GM18517 (cell line): ENCODE results near the gene SLC7A6OS.

ENCODE experiments used
- ATAC-seq: cut with Tn5 transposase; IDR thresholded peaks from one replicate; pipeline ENCODE4 v1.9.1; 2021; ENCODE audit warnings: mild to moderate bottlenecking, moderate library complexity; ENCODE audit not compliant: unreplicated experiment

Gene SLC7A6OS

DNA sequence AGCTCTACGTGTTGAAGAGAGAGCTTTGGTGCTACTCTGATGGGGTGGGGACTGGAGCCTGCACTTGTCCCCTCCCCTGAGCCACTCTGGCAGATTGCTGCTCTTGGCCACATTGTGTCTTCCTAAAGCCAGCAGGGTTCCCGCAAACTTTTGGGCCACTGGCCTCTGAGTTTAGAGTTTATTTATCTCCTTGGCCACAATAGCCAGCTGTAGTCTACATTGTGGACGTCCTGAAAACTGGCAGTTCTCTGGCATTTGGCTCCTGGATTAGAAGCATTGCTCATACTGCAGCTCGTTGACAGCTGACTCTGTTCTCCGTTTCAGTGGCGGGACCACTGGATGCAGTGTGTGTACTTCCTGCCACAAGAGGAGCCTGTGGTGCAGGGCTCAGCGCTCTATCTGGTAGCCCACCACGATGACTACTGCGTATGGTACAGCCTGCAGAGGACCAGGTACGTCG lies 34.6 kb upstream of the SLC7A6OS start:
- no peak for ATAC-seq

DNA sequence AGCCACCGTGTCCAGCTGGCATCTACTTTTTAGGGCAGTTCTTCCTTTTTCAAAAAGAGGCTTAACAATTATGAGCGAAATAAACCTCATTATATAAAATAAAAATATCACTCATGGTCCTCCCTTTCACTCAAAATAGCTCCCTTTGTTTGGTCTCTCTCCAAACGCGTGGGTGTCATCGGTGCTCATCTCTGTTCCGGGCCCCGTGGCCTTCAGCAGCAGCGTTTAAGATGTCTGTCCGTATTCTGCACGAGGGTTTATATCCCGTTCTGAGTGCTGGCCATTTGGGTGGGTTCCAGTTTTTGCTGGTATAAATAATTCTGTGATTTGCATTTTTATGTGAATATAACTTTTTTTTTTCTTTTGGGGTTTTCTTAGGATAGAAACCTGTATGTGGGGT lies 33.5 kb upstream of the SLC7A6OS start:
- no peak for ATAC-seq

DNA sequence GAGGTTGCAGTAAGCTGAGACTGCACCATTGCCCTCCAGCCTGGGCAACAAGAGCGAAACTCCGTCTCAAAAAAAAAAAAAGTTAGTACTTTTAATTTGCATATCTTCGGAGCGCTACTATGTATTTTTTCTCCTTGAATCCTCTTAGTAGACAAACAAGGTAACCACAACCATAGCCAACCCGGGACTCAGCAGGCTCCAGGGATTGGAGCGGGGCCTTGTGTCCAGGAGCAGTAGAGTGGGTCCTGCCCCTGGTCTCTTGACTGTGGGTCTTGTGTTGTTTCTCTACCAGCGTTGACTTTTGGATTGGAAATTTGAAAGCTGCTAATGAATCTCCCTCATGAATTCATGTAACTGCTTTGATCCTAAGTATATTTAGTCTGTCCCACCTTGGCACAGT lies 32.4 kb upstream of the SLC7A6OS start:
- ATAC-seq: no peak

DNA sequence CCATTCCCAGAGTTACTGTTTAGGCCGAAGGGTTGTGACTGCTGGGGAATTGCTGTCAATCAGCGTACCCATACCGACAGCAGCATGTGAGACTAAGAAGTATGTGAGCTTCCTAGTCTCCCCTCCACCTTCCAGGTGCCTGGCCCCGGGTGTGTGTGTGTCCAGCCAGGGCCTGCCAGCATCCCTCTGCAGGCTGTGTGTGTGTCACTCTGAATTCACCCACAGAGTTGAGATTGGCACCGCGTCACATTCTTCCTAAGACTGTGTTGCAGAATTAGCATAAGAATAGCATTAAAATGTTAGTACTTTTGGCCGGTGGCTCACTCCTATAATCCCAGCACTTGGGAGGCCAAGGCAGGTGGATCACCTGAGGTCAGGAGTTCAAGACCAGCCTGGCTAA lies 31.9 kb upstream of the SLC7A6OS start:
- no peak for ATAC-seq

DNA sequence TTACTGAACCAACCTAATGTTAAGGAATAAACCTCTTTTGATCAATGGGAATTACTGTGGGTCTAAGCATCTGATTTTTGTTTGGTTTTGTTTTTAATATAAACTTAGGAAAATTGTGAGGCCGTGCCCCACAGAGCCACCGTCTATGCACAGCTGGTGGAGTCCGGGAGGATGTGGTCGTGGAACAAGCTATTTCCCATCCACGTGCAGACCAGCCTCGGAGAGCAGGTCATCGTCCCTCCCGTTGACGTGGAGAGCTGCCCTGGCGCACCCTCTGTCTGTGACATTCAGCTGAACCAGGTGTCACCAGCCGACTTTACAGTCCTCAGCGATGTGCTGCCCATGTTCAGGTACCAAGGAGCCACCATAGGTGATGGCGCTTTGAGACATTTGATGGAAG lies 28.5 kb upstream of the SLC7A6OS start:
- no peak for ATAC-seq

DNA sequence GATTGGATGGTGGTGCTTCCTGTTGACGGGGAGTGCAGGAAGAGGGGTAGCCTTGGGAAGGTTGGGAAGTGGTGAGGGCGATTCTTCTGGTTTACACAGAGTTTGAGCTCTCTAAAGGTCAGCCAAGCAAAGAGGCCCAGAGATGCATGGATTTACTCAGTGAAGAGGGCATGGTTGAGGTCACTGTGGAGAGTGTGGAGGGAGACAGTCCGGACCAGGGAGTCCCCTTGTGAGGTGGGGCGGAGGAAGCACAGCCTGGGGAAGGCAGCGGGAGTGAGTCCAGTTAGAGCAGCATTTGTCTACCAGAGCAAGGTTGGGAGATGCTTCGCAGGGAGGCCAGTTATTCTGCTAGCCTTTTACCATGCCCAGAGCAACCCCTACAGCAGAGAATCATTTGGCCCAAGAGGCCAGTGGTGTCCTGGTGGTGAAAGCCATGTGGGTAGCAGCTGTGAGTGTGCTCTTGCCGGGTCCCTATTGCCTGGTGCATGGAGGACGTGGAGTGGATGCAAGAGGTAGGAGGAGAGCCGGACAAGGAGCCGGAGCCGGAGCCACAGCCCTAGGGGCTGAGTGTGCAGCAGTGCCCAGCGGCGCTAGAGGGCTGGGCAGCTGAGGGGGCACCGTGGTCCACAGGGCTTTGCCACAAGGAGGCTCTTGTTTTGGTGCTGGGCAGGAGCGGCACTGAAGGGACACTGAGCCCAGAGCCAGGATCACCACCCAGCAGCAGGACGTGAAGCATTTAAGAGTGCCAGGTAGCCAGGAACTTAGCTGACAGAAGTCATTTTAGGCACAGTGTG lies 27.8 kb upstream of the SLC7A6OS start:
- ATAC-seq: no peak

DNA sequence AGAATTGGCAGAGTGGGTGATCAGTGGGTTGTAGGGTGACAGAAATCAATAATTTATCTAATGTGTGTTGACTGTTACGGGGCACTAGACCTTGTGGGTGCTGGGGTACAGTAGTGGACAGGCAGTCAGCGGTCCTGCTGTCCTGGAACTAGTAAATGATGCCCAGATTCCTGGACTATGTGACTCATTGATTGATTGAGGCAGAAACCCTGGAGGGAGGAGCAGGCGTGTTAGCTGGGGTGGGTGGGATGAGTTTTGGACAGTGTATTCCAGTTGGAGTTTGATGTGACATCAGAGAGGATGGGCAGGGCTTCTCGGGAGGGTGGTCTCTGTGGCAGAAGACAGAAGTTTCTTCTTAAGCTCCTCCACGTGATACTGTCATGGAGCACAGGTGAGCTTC lies 24.4 kb upstream of the SLC7A6OS start:
- ATAC-seq: no peak

DNA sequence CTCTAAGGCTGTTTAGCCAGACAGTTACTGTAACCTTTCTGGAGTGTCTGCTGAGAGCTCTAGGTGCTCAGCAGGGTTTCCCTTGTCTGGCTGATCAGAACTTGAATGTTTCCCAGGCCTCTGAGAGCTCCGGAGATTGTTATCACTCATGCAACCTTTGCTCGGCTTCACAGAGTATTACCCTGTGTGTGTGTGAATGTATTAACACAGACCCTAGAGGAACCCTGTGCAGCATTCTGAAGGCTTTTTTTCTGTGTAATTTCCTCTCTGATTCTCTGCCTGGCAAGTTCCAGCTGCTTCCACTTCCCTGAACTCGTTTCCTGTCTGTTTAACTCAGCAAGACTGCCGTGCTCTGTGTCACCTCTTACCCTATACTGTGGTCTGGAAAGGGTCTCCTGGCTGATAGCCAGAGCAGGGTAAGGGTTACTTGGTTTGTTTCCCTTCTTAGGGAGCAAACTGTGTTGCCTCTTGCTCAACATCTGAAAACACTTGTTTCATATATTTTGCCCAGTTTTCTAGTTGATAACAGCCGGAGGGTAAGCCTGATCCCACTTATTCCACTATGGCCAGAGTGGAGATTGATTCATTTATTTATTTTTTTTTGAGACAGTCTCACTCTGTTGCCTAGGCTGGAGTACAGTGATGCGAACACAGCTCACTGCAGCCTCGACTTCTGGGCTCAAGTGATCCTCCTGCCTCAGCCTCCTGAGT lies 21.8 kb upstream of the SLC7A6OS start:
- ATAC-seq: no peak

DNA sequence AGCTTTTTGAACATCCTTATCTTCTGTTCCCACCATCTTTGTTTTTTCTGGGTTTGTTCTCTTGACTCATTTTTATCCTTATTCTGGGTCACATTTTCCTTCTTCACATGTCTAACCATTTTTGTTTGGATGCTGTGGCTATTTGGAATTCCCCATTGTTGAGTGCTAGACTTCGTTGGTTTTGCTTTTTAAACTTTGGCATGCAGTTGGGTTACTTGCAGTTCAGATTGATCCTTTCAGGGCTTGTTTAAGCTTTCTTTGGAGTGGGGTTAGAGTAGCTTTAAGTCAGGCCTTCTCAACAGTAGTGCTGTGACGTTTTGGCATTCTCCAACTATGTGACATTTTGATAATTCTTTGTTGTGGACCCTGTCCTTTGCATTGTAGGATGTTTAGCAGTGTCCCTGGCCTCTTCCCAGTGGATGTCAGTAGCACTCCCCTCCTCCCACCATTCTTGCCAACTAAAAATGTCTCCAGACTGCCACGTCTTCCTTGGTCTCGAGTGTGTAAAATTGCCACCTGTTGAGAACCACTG lies 21.2 kb upstream of the SLC7A6OS start:
- no peak for ATAC-seq

DNA sequence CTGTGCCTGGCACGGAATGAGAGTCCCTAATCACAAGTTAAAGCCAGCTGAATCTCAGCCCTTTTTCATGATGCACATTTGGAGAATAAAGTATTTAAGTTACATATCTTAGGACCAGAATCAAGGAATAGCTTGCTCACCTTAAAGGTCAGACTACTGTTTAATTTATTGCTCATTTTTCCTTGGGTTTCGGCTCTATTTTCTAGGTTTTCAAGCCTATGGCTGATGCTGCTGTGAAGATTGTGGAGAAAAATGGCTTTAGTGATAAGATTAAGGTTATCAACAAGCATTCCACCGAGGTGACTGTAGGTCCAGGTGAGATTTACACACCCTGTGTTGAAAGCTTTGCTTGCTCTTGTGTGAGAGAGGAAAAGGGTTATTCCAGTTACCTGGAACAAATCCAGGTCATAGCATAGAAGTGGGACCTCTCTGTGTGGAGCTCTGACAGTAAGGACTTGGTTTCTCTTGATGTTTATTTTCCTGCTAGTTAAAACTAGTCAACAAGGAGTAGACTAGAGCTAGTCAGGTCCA lies 18.2 kb upstream of the SLC7A6OS start:
- ATAC-seq: no peak

DNA sequence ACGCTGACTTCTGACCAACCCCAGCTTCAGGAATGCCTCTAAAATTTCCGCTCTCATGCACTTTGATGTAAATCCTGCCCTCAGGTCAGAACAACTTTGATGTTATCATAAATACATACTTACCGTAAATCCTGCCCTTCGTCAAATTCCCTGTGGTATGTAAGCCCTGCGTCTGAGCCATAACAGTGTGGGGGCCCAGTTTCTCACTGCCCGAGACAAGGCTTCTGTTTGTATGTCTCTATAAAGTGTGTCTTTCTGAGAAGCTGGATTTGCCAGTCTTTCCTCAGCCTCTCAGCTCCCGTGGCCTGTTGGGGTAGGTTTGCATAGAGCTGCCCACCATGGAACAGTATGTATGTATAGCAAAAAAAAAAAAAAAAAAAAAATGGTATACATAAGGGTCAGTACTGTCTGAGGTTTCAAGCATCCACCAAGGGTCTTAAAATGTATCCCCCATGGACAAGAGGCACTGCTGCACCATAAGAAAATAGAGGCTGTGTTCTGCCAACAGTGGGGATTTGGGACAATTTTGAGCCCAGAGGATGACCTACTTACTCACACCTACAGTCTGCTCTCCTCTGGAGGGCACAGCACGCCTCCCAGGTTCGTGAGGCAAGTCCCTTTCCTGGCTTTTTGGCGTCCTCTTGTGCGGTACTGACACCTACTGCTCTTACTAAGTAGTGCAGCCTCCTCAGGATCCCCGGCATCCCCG lies 17.6 kb upstream of the SLC7A6OS start:
- ATAC-seq: peak; percentile 65

DNA sequence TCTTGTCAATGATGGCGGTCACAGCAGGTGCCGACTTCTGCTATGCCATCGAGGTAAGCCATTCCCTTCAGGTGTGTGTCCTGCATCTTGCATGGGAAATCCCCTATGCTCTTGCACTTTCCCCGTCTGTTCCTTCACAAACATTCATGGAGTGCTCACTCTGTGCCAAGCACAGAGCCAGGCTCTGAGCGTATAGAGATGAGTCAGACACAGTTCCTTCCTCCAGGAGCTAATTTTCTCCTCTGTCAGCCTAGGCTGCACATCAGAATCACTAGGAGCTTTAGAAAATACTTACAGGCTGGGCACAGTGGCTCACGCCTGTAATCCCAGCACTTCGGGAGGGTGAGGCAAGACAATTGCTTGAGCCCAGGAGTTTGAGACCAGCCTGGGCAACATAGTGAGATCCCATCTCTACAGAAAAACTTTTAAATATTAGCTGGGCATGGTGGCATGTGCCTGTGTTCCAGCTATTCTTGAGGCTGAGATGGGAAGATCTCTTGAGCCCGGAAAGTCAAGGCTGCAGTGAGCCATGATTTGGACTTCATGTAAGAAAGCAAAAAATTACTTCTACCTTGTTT lies 14.1 kb upstream of the SLC7A6OS start:
- no peak for ATAC-seq

DNA sequence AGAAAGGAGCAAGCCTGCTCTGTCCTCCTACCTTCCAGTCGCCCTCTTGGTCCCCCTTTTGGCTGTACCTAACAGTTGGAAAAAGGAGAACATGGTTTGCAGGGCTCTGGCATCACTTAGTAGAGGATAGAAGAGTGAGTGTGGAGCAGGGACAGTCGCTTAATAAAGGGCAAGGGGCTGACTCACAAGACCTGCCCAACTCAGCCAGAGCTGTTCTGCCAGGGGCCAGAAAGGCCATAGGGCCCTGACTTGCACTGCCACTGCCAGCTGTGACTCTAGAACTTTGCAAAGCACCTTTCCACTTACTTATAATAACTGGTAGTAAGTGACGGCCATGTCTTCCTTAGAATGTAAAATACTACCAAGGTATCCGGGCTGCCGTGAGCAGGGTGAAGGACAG lies 13.6 kb upstream of the SLC7A6OS start:
- no peak for ATAC-seq

DNA sequence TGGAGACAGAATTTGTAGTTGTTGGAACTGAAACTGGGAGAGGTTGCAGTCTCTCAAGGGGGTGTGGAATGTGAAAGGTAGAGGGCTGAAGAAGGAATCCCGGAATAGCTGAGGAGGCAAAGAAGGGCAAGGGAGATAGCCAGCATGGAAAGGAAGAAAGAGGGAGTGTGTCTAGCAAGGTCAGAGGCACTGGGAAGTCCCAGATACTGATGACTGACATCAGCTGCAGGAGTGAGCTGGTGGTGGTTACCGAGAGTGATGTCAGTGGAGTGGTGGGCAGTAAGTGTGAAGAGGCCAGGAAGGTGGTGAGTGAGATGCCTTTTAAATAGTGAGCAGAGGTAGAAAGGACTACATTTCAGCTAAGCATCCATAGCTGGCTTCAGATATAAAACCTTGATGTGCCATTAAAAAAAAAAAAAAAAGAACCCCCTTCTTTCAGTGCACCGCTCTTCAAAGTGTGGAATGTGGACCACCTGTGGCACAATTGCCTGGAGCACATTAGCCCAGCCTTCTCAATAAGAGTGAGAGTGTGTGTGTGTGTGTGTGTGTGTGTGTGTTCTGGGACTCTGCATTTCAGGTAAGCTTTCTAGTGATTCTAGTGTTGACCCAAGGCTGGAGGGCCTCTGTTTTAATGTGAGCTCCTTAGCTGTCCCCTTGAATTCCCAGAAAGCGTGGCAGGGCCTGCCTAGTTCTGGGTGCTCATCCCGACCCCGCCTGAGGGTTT lies 8.6 kb upstream of the SLC7A6OS start:
- ATAC-seq: no peak

DNA sequence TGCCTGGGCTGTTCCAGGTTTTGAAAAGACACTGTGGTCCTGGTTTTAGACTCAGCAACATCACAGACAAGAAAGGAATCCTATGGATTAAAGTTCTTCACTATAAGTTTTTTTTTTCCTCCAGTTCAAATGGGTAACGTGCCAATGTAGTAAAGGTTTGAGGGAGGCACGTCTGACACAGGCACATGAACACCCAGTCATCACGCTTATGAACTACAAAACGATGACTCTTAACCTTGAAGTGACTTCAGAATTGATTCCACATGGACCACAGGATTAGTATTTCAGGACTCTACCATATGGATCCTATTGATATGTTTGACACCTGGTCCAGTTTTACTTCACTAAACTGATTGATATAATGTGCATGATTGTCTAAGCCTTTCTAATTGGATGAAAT lies 2.4 kb upstream of the SLC7A6OS start:
- no peak for ATAC-seq

DNA sequence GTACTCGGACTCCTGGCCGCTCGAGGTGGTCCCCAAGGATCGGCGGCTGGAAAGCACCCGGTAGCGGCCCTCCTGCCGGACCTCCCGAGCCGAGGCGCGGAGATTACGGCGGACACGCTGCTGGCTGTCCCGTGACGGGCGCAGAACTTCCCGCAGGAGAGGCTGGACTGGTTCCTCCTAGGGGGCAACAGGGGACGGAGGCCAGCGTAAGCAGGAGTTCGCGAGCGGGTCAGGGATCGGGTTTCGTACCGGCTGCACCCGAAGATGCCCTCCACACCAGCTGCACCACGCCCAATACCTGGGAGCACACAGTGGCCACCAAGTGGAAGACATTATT lies 341 bp downstream of the SLC7A6OS start:
- ATAC-seq: peak; percentile 5

DNA sequence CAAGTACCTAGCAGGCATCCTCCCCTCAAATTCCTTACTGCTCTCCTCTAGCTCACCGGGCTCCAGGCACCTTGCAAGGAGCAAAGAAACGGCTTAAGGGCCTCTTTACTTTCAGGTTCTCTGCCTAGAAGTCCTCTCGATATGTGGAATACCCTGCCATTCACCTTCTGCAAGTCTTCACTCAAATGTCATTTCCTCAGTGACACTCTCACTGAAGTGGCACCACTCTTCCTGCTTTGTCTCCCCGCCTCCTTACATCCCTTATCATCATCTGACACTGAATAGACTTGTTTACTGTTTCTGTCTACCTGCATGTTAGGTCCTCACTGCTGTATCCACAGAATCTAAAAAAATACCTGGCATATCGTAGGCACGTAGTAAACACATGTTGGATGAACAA lies 947 bp downstream of the SLC7A6OS start:
- no peak for ATAC-seq

DNA sequence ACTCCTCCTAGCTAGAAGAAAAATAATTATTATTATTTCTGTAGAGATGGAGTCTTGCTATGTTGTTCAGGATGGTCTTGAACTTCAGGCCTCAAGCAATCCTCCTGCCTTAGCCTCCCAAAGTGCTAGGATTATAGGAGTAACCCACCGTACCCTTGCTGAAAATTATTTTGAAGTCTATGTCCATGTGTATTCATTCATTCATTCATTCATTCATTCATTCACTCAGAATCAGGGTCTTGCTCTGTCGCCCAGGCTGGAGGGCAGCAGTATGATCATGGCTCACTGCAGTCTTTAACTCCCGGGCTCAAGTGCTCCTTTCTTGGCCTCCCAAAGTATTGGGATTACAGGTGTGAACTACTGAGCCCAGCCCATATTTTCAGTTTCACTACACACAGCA lies 4.1 kb downstream of the SLC7A6OS start:
- ATAC-seq: no peak

DNA sequence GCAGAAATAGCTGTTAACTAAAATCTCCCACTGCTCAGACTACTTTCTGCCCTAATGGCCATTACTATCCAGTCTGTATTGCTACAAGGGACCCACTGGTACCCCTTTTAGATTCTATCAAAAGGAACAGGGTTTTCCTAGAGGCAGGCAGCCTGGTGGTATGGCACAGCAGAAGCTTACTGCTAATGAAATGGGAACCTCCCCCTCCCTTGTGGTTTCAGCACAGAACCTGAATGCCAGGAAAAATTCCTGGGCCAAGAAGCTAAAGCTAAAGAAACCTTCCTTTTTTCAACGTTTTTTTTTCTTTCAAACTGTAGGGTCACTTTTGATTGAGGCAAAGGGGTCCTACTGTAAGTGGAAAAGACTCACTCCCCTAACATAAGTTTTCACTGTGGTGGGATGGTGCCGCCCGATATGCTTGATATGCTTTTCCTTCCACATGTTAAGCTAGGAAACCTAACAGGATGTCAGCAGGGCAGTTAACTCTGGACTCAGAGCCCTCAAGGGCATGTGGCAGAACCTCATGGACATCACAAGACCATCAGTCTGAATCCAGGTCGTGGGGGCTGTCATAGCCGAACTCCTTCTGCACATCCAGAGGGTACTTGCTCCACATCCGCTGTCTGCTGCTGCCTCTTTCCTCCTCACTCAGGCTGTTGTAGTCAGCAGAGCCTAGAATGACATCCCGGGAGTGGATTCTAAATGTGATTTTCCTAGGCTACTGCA lies 9.8 kb downstream of the SLC7A6OS start:
- no peak for ATAC-seq
